ENCODE data around the gene RAB33B.

Gene RAB33B

GRCh38 chr4:139453041-139453370 is 915 bp upstream of the RAB33B start:
- no peak for TF ChIP-seq PKNOX1 (IDR thresholded peaks at IDR 0.05)
- no peak for TF ChIP-seq BHLHE40 (IDR thresholded peaks at IDR 0.05; ENCODE audit: borderline replicate concordance)
- TF ChIP-seq ELF4 (IDR thresholded peaks at IDR 0.05): no peak
- TF ChIP-seq FOXA1 (IDR thresholded peaks at IDR 0.05): no peak
- no peak for TF ChIP-seq SUZ12 (IDR thresholded peaks at IDR 0.05)
- no peak for TF ChIP-seq TARDBP (IDR thresholded peaks at IDR 0.05)
- no peak for TF ChIP-seq ARNT (IDR thresholded peaks at IDR 0.05)
- TF ChIP-seq NFRKB (IDR thresholded peaks at IDR 0.05): no peak
- TF ChIP-seq FOXK2 (IDR thresholded peaks at IDR 0.05): no peak
- TF ChIP-seq LEF1 (IDR thresholded peaks at IDR 0.05; ENCODE audit: borderline replicate concordance): no peak
- TF ChIP-seq L3MBTL2 (conservative IDR thresholded peaks at IDR 0.05): no peak
- no peak for TF ChIP-seq CTBP1 (IDR thresholded peaks at IDR 0.05; ENCODE audit: borderline replicate concordance)
- no peak for TF ChIP-seq SP1 (IDR thresholded peaks at IDR 0.05)
- no peak for TF ChIP-seq ZNF384 (IDR thresholded peaks at IDR 0.05)
- TF ChIP-seq FOXM1 (IDR thresholded peaks at IDR 0.05; ENCODE audit: borderline replicate concordance): no peak
- DNase-seq (ENCODE audit: extremely low spot score): peak; percentile 53
- POLR2A ChIA-PET: interaction anchor here (0.6 to 4.4 kb wide), 22 partner anchors 9 to 404 kb away, joined by 3 to 27 read pairs (median 4); partner anchors contain the start of genes MGARP, MGST2, NAA15 and NDUFC1

GRCh38 chr4:139453371-139454110 is 380 bp upstream of the RAB33B start:
- TF ChIP-seq ARNT (IDR thresholded peaks at IDR 0.05) (no peak), FOXA1 (IDR thresholded peaks at IDR 0.05) (no peak), CTBP1 (IDR thresholded peaks at IDR 0.05; ENCODE audit: borderline replicate concordance) (no peak), ELF4 (IDR thresholded peaks at IDR 0.05) (peak; percentile 12; the same call in 1 of the 2 replicates), NFRKB (IDR thresholded peaks at IDR 0.05) (no peak), FOXM1 (IDR thresholded peaks at IDR 0.05; ENCODE audit: borderline replicate concordance) (no peak), FOXK2 (IDR thresholded peaks at IDR 0.05) (no peak), BHLHE40 (IDR thresholded peaks at IDR 0.05; ENCODE audit: borderline replicate concordance) (no peak), TARDBP (IDR thresholded peaks at IDR 0.05) (no peak), SUZ12 (IDR thresholded peaks at IDR 0.05) (no peak), LEF1 (IDR thresholded peaks at IDR 0.05; ENCODE audit: borderline replicate concordance) (no peak), L3MBTL2 (conservative IDR thresholded peaks at IDR 0.05) (peak; percentile 87), HDGF (IDR thresholded peaks at IDR 0.05; ENCODE audit: borderline replicate concordance) (0 out of 2 replicates have a peak, but pooled peaks have one; percentile 52), ZNF384 (IDR thresholded peaks at IDR 0.05) (no peak), SP1 (IDR thresholded peaks at IDR 0.05) (no peak), PKNOX1 (IDR thresholded peaks at IDR 0.05) (peak; percentile 62)
- CTCF ChIA-PET: interaction anchor here (0.6 to 1.6 kb wide), 8 partner anchors 29 to 978 kb away, joined by 3 to 7 read pairs (median 3); partner anchors contain the start of gene MGST2
- POLR2A ChIA-PET: interaction anchor here (0.6 to 4.4 kb wide), 22 partner anchors 9 to 438 kb away, joined by 3 to 27 read pairs (median 4); partner anchors contain the start of genes MGARP, MGST2, NAA15 and NDUFC1
- peak; percentile 90 for DNase-seq (ENCODE audit: extremely low spot score)

More at GRCh38 chr4:139453041-139453370, 915 bp upstream of the RAB33B start:
- CTCF ChIA-PET: interaction anchor here (0.6 to 1.6 kb wide), 8 partner anchors 29 to 977 kb away, joined by 3 to 7 read pairs (median 3); partner anchors contain the start of gene MGST2

- CTCF ChIA-PET: no interaction called here
- POLR2A ChIA-PET: interaction anchor here (0.8 to 4.4 kb wide), 2 partner anchors 101 to 154 kb away, joined by 3 to 27 read pairs; partner anchors contain the start of gene SETD7
- no peak for TF ChIP-seq FOXK2 (IDR thresholded peaks at IDR 0.05)
- no peak for TF ChIP-seq ZNF384 (IDR thresholded peaks at IDR 0.05)
- no peak for TF ChIP-seq SUZ12 (IDR thresholded peaks at IDR 0.05)
- no peak for TF ChIP-seq FOXM1 (IDR thresholded peaks at IDR 0.05; ENCODE audit: borderline replicate concordance)
- no peak for TF ChIP-seq ELF4 (IDR thresholded peaks at IDR 0.05)
- TF ChIP-seq SP1 (IDR thresholded peaks at IDR 0.05): no peak
- no peak for TF ChIP-seq L3MBTL2 (conservative IDR thresholded peaks at IDR 0.05)
- no peak for TF ChIP-seq ARNT (IDR thresholded peaks at IDR 0.05)
- no peak for TF ChIP-seq HDGF (IDR thresholded peaks at IDR 0.05; ENCODE audit: borderline replicate concordance)
- TF ChIP-seq TARDBP (IDR thresholded peaks at IDR 0.05): no peak
- TF ChIP-seq NFRKB (IDR thresholded peaks at IDR 0.05): no peak
- no peak for TF ChIP-seq CTBP1 (IDR thresholded peaks at IDR 0.05; ENCODE audit: borderline replicate concordance)
- no peak for TF ChIP-seq BHLHE40 (IDR thresholded peaks at IDR 0.05; ENCODE audit: borderline replicate concordance)
- no peak for TF ChIP-seq FOXA1 (IDR thresholded peaks at IDR 0.05)
- DNase-seq (ENCODE audit: extremely low spot score): no peak
Measured at GRCh38 chr4:139455126-139455538, 1.2 kb downstream of the RAB33B start.

GRCh38 chr4:139457318-139457717 is 3.4 kb downstream of the RAB33B start:
- no peak for DNase-seq (ENCODE audit: extremely low spot score)
- POLR2A ChIA-PET: interaction anchor here (1.1 kb wide), 1 partner anchor 100 kb away, joined by 4 read pairs; no protein-coding TSS in a partner anchor
- TF ChIP-seq CTBP1 (IDR thresholded peaks at IDR 0.05; ENCODE audit: borderline replicate concordance) (no peak), PKNOX1 (IDR thresholded peaks at IDR 0.05) (no peak), ELF4 (IDR thresholded peaks at IDR 0.05) (no peak), ARNT (IDR thresholded peaks at IDR 0.05) (no peak), TARDBP (IDR thresholded peaks at IDR 0.05) (no peak), LEF1 (IDR thresholded peaks at IDR 0.05; ENCODE audit: borderline replicate concordance) (no peak), SUZ12 (IDR thresholded peaks at IDR 0.05) (no peak), HDGF (IDR thresholded peaks at IDR 0.05; ENCODE audit: borderline replicate concordance) (no peak), BHLHE40 (IDR thresholded peaks at IDR 0.05; ENCODE audit: borderline replicate concordance) (no peak)
- CTCF ChIA-PET: interaction anchor here (1.0 kb wide), 1 partner anchor 11 kb away, joined by 3 read pairs; no protein-coding TSS in a partner anchor

GRCh38 chr4:139458543-139458942 is 4.6 kb downstream of the RAB33B start:
- DNase-seq (ENCODE audit: extremely low spot score): no peak
- CTCF ChIA-PET: no interaction called here
- TF ChIP-seq HDGF (IDR thresholded peaks at IDR 0.05; ENCODE audit: borderline replicate concordance) (no peak), NFRKB (IDR thresholded peaks at IDR 0.05) (no peak), PKNOX1 (IDR thresholded peaks at IDR 0.05) (peak; percentile 93)
- POLR2A ChIA-PET: interaction anchor here (1.1 kb wide), 1 partner anchor 99 kb away, joined by 4 read pairs; no protein-coding TSS in a partner anchor

Measured in HEK293T (cell line).